SKM-1 treated with dmso at 0.1 percent for 144 hours (cell line): ENCODE data around the gene ZNF526.

Source experiments
- DNase-seq: peaks from one replicate; lab custom pipeline; 2025; ENCODE audit not compliant: unreplicated experiment; lab: John Stamatoyannopoulos, UW

ZNF526 gene

GRCh38 chr19:42196011-42197001 is 23.8 kb upstream of the ZNF526 start:
- no peak for DNase-seq

GRCh38 chr19:42197375-42197817 is 22.7 kb upstream of the ZNF526 start:
- DNase-seq = peak; percentile 30

GRCh38 chr19:42198676-42199439 is 21.3 kb upstream of the ZNF526 start:
- DNase-seq = no peak

GRCh38 chr19:42199440-42200115 is 20.5 kb upstream of the ZNF526 start:
- peak; percentile 69 for DNase-seq

GRCh38 chr19:42200116-42200715 is 19.9 kb upstream of the ZNF526 start:
- DNase-seq = no peak

GRCh38 chr19:42201489-42202289 is 18.4 kb upstream of the ZNF526 start:
- DNase-seq = peak; percentile 83

GRCh38 chr19:42202290-42202880 is 17.7 kb upstream of the ZNF526 start:
- no peak for DNase-seq

GRCh38 chr19:42203700-42204099 is 16.4 kb upstream of the ZNF526 start:
- DNase-seq = no peak

GRCh38 chr19:42204664-42205063 is 15.4 kb upstream of the ZNF526 start:
- no peak for DNase-seq

- no peak for DNase-seq
Observed at GRCh38 chr19:42206871-42207755, 13.0 kb upstream of the ZNF526 start.

- no peak for DNase-seq
Observed at GRCh38 chr19:42207767-42208271, 12.3 kb upstream of the ZNF526 start.

GRCh38 chr19:42208612-42209011 is 11.5 kb upstream of the ZNF526 start:
- no peak for DNase-seq

GRCh38 chr19:42212886-42213285 is 7.2 kb upstream of the ZNF526 start:
- no peak for DNase-seq

- no peak for DNase-seq
Observed at GRCh38 chr19:42214810-42215485, 5.2 kb upstream of the ZNF526 start.

GRCh38 chr19:42216653-42217519 is 3.2 kb upstream of the ZNF526 start:
- DNase-seq = no peak

- peak; percentile 59 for DNase-seq
Observed at GRCh38 chr19:42217520-42218437, 2.3 kb upstream of the ZNF526 start, which contains the start of gene DEDD2. DEDD2 (minus strand) TSS chr19:42217677; CDS start chr19:42217007, 670 bp downstream.
